Right lobe of liver (tissue), 6 donors: Measurements from ENCODE around the gene ASB1. TPM values are rescaled to one million over a fixed set of nuclear protein-coding genes. Genes with fewer than 3 reads are reported as not detected.

ENCODE experiments used
- ATAC-seq, 4 donors: fragments of 200-7000 bp; cut with Tn5 transposase; one replicate each; pipeline ENCODE4 v1.9.1; 2020; ENCODE audit warnings: mild to moderate bottlenecking in 4 of 4, moderate library complexity in 4 of 4
- DNase-seq, 3 donors: peaks; one replicate each; pipeline ENCODE4 v3.0.0-alpha.2; 2020
- H3K27ac ChIP-seq, 3 donors: fragments of 200-600 bp; one replicate each; pipeline ENCODE4 v1.8.0; 2022
- H3K27me3 ChIP-seq, 2 donors: fragments of 200-600 bp; one replicate each; pipeline ENCODE4 v1.8.0; 2022
- H3K36me3 ChIP-seq, 4 donors: fragments of 200-600 bp; sonication (generic) in 1 of 4; one replicate each; pipeline versions ENCODE4 v1.5.1 to v1.8.0; 2017 to 2022; ENCODE audit warnings: control low read depth in 1 of 4
- H3K4me1 ChIP-seq, 4 donors: fragments of 200-600 bp; sonication (generic) in 1 of 4; one replicate each; pipeline versions ENCODE4 v1.5.1 to v1.8.0; 2017 to 2022; ENCODE audit warnings: control low read depth in 1 of 4
- H3K4me3 ChIP-seq, 3 donors: fragments of 200-600 bp; one replicate each; pipeline ENCODE4 v1.8.0; 2022
- H3K9me3 ChIP-seq, 4 donors: fragments of 200-600 bp; sonication (generic) in 1 of 4; one replicate each; pipeline versions ENCODE4 v1.5.1 to v1.8.0; 2017 to 2022; ENCODE audit warnings: control low read depth in 1 of 4
- CTCF ChIP-seq, 4 donors: fragments of 200-600 bp in 3 of 4; fragments of 450-650 bp in 1 of 4; IDR thresholded peaks; one replicate each; pipeline versions ENCODE4 v1.5.1 to v1.8.0; 2016 to 2022; ENCODE audit warnings: antibody characterized with exemption in 4 of 4, mild to moderate bottlenecking in 2 of 4
- POLR2A ChIP-seq: fragments of 450-650 bp; IDR thresholded peaks from one replicate; pipeline ENCODE4 v1.6.1; 2017; ENCODE audit warnings: antibody characterized with exemption, mild to moderate bottlenecking
- WGBS: methylation state at CpG from one replicate; pipeline ENCODE4 v1.1.6; 2018; ENCODE audit warnings: low coverage, low lambda C conversion rate; ENCODE audit not compliant: insufficient coverage; ENCODE audit errors: missing lambda C conversion rate; 5-methylcytosine and 5-hydroxymethylcytosine counted together
- intact Hi-C, 2 donors: fragments of 100-400 bp; cut with DNase I; formaldehyde crosslinking; loops; one replicate each; pipeline versions ENCODE4 v1.11.2 to v1.14.1; 2022
- total RNA-seq, 6 experiments: library from RNA; depleted of rRNA in 2 of 6; stranded (reverse); fragments of >200 nt in 2 of 6; fragmentation: NEBNext Ultra II Directional in 3 of 6; extraction: Animal tissue kit (Norgen Biotek cat#: 25700) in 3 of 6; gene quantifications; one replicate each; pipeline versions ENCODE4 v1.1.0 to v1.2.4, GENCODE V29; 2016 to 2023
- donor health status: DM: no; HTN: yes; CAD: no.
- donor health status: DM: no; HTN: no; CAD: no.
- donor health status: DM: no; HTN: no; CAD: no.
- donor health status: DM: no; HTN: yes; CAD: no.
- donor health status: DM: no; HTN: yes; CAD: no.

ASB1 gene
- total RNA-seq, 6 experiments from 2014 or later = 6.3 to 18.2 (median 8.4) TPM

- no peak overlapping the region for H3K27ac ChIP-seq
- ATAC-seq (no peak), DNase-seq (no peak)
- 94% methylated on average over 5 of the region's 6 CpGs for WGBS
- H3K27me3 ChIP-seq = no peaks in the 10 kb centered on the region
- intact Hi-C loops = no loop called here
- no peak overlapping the region for H3K4me3 ChIP-seq
- H3K36me3 ChIP-seq = no peaks in the 10 kb centered on the region
- no peaks in the 10 kb centered on the region for H3K4me1 ChIP-seq
- H3K9me3 ChIP-seq = no peaks in the 10 kb centered on the region
- TF ChIP-seq CTCF (IDR thresholded peaks at IDR 0.05) (no peak), POLR2A (no peak)
Measured at GRCh38 chr2:238391042-238391689, 35.6 kb upstream of the ASB1 start.

DNA sequence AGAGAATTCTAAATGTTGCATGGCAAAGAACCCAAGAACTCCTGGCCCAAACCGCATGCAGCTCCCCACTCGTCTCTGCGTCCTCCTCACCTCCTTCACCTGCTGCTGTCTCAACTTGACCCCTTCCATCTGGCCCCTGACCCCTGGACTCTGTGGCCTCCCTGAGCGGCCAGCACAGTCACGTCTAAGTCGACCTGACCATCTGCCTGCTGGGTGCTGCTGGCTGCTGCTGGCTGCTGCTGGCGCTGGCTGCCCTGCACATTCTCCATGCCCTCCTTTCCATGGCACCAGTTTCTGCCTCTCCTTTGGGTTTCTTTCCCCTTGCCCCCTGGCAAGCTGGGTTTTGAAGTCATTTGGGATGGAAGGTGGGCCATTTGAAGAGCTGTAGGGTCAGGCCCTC, 30.1 kb upstream of the ASB1 start:
- no peak for DNase-seq
- no peak for ATAC-seq
- TF ChIP-seq CTCF (IDR thresholded peaks at IDR 0.05) = no peak
- no peak for TF ChIP-seq POLR2A
- Histone ChIP-seq H3K27ac (no peak overlapping the region), H3K4me3 (no peak overlapping the region), H3K4me1 (no peaks in the 10 kb centered on the region), H3K27me3 (no peaks in the 10 kb centered on the region), H3K9me3 (no peaks in the 10 kb centered on the region), H3K36me3 (no peaks in the 10 kb centered on the region)
- 100% methylated on average over 3 of the region's 7 CpGs for WGBS
- intact Hi-C loops = no loop called here

- Histone ChIP-seq H3K27me3 (no peaks in the 10 kb centered on the region), H3K27ac (no peak overlapping the region), H3K4me3 (no peak overlapping the region), H3K4me1 (no peaks in the 10 kb centered on the region), H3K9me3 (no peaks in the 10 kb centered on the region), H3K36me3 (no peaks in the 10 kb centered on the region)
- intact Hi-C loops = no loop called here
- no peak for TF ChIP-seq CTCF (IDR thresholded peaks at IDR 0.05)
- TF ChIP-seq POLR2A = no peak
- WGBS = 92% methylated on average over 7 of the region's 14 CpGs
- no peak for ATAC-seq
- no peak for DNase-seq
Measured at GRCh38 chr2:238397356-238397755, 29.4 kb upstream of the ASB1 start.

DNA sequence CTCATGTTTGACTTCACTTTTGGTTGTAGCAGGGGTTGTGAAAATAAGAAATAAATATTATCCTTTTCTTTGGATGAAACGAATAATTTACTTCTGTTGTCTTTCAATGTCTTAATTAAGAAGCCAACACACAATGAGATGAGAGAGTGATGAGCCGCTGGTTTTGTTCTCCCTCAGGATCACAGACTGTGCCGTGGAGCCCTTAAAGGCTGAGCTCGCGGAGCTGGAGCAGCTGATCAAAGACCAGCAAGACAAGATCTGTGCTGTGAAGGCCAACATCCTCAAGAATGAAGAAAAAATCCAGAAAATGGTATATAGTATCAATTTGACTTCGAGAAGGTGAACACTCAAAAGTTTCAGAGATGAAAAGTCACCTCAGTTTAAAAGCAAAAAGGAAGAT, 28.1 kb upstream of the ASB1 start:
- WGBS = 98% methylated on average over 5 of the region's 6 CpGs
- Histone ChIP-seq H3K4me1 (no peaks in the 10 kb centered on the region), H3K36me3 (no peaks in the 10 kb centered on the region), H3K27me3 (no peaks in the 10 kb centered on the region), H3K9me3 (no peaks in the 10 kb centered on the region), H3K27ac (no peak overlapping the region), H3K4me3 (no peak overlapping the region)
- DNase-seq (no peak), ATAC-seq (no peak)
- intact Hi-C loops = no loop called here
- TF ChIP-seq CTCF (IDR thresholded peaks at IDR 0.05) (no peak), POLR2A (no peak)

DNA sequence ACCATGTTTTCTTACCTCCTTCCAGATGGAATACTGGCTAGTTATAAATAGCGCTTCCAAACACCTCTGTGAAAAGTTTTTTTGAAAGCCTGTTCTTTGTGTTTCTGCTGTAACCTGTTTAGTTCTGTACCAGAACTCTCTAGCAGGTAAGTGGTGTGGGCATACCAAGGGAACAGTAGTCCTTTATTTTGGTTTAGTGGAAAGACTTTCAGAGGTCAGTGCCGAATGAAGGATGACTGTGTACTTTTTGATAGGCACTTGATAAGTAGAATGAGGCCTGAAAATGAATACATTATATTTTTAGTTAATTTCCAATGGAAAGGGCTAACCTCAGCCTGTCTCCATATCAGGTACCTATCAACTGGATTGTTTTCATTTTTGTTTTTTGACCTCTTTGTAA, 27.6 kb upstream of the ASB1 start:
- intact Hi-C loops = no loop called here
- DNase-seq = no peak
- 56% methylated on average over 2 of the region's 2 CpGs for WGBS
- Histone ChIP-seq H3K4me3 (no peak overlapping the region), H3K36me3 (no peaks in the 10 kb centered on the region), H3K27ac (no peak overlapping the region), H3K27me3 (no peaks in the 10 kb centered on the region), H3K4me1 (no peaks in the 10 kb centered on the region), H3K9me3 (no peaks in the 10 kb centered on the region)
- no peak for TF ChIP-seq POLR2A
- no peak for TF ChIP-seq CTCF (IDR thresholded peaks at IDR 0.05)
- no peak for ATAC-seq
